ENCODE measurements around the gene VSTM2L.

DNA sequence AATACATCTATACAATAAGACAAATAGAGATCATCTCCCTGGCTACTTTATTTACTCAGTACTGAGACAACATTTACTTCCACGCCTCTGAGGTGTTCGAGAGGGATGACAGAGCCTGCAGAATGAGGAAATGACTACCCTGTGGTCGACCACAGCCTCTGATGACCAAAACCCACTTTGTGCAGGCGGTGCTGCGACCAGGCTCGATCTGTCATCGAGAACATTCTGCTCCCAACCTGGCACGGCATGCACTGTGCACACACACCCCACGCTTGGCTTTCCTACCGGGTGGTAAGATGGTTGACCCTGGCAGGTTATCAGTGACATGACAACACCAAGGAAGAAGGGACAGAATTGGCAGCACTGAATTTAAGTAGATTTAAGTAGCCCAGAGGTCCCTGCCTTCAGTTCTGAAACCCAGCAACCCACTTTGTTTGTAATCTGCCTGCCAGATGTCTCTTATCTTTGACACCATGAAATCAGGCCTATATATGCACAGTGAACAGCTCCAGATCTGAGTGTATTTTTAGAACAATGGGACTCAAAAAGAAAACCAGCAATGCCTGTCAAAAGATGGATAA lies 87.7 kb downstream of the VSTM2L start:
- no peak for TF ChIP-seq POLR2A (IDR thresholded peaks at IDR 0.05; ENCODE audit: low read depth, low read length)
- TF ChIP-seq POLR2AphosphoS5 (IDR thresholded peaks at IDR 0.05; ENCODE audit: low read depth, low read length) = no peak

Measured in GM12892 (cell line).